Stimulated activated CD8-positive, alpha-beta memory T cell treated with anti-CD3 and anti-CD28 coated beads, Interleukin-15, amount 100 ng/mL, for 1 hour (primary cell): Measurements from ENCODE around the gene PCCA.
A peak's percentile ranks its signal among the peaks of the same experiment; 100 is the strongest.
"Not testable (repeated sequence)": the region's sequence is repeated elsewhere in the genome, so short reads cannot be mapped to it uniquely, and the experiment has no call there.

ENCODE experiments used
- DNase-seq: peaks from one replicate; pipeline ENCODE4 v3.0.0-alpha.2; 2020; ENCODE audit warnings: low read depth

PCCA gene

GRCh38 chr13:100362371-100362770 lies 273.5 kb downstream of the PCCA start:
- DNase-seq, result no peak

DNA sequence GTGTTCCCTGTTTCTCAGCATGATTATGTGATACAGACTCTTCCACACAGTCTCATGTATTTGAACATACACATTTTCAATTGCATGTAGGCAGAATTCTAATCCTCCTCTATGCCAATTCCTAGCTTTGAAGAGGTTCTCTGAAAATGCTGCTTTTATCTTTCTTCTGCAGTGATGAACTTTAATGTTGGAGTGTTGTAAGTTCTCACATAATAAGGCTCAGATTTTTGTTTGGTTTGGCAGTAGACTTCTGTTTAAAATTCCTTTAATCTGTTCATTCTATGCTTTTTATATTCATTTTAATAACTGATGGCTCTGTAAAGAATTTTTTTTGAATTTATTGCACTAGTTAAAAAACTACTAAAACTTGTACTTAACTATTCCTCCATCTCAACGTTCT lies 273.9 kb downstream of the PCCA start:
- no peak for DNase-seq

- no peak for DNase-seq
These were observed 274.4 kb downstream of the PCCA start for GRCh38 chr13:100363285-100363711.

DNA sequence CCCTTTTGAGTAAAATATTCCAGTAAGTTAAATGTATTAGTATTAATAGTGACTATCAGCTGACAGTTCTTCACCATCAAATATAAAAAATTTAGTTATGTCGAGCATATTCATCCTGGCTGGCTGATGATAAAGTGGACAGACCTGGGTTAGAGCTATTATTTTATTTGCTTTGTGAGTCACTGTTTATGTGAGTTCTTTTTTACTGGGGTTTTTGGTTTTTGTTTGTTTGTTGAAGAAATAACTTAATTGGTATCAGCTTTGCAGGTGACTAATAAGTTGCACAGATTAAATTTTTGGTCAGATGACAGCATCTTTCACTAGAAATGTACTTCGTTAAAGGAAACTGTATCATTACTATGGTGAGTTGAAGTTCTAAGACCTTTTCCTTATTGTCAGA lies 275.0 kb downstream of the PCCA start:
- DNase-seq, result no peak

DNA sequence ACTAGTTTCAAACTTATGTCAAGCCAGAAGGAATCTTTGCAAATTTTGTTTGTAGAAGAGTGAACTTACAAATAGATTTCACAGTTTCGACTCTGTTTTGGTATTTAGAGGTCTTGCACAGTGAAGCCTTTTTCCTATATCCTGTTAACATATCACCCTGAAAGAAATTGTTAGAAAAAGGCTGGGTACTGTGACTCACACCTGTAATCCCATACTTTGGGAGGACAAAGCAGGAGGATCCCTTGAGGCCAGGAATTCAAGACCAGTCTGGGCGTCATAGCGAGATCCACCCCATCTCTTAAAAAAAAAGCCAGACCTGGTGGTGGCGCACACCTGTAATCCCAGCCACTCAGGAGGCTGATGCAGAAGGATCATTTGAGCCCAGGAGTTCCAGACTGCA lies 275.7 kb downstream of the PCCA start:
- DNase-seq, result no peak

DNA sequence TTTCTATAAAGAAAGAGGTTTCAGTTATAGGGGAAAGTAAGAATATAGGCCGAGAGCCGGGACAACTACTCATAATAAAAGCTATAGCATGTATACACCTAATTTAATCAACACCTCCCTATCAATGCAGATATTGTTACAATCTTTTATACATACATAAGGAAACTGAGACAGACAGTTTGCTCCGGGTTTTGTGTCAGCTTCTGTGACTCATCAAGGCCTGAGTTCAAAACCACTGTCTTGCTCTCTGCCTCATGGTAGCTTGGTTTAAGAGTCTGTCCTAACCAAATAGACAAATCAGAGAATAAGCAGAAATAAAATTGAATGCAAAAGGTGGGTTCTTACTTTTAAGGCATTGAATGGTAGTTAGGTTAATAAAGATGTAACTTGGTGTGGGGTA lies 276.8 kb downstream of the PCCA start:
- no peak for DNase-seq

DNA sequence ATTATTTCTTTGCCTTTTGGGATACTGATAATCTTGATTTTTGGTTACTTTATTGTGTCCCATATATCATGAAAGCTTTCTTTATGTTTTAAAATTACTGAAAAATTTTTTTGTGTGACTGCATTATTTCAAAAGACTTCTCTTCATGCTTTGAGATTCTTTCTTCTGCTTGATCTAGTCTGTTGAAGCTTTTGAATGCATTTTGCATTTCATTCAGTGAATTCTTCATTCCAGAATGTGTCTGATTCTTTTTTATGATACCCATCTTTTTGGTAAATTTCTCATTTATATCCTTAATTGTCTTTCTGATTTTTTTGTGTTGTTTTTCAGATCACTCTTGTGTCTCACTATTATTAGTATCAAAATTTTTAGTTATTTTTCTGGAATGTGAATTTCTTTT lies 289.6 kb downstream of the PCCA start:
- no peak for DNase-seq

GRCh38 chr13:100381595-100382224 lies 292.8 kb downstream of the PCCA start:
- DNase-seq, result no peak

GRCh38 chr13:100382785-100383184 lies 293.9 kb downstream of the PCCA start:
- DNase-seq, result no peak

DNA sequence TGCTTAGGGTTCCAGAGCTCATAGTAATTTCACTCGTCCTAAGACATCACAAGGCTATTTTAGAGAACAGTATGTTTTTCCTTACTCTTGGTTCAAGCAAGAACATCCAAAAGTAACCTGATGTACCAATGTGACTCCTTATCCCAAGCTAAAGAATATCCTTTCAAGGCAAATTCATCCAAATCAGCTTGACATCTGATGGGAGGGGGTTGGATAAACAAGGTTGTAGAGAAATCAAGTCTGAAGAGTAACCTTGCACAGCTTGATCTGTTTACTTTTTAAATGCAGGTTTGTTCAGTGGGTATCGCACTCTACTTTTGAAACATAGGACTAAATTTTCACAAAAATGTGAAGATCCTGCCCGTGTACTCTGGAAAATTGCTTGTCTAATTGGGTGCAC lies 298.5 kb downstream of the PCCA start:
- no peak for DNase-seq

DNA sequence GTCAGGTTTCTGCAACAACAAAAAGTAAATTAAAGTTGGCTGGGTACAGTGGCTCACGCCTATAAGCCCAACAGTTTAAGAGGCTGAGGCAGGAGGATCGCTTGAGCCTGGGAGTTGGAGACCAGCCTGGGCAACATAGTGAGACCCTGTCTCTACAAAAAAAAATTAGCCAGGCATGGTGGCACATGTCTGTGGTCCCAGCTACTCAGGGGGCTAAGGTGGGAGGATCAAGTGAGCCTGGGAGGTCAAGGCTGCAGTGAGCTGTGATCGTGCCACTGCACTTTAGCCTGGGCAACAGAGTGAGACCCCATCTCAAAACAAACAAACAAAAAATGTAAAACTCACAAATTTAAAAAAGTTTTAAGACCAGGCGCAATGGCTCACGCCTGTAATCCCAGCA lies 299.3 kb downstream of the PCCA start:
- DNase-seq, result not testable (repeated sequence)

DNA sequence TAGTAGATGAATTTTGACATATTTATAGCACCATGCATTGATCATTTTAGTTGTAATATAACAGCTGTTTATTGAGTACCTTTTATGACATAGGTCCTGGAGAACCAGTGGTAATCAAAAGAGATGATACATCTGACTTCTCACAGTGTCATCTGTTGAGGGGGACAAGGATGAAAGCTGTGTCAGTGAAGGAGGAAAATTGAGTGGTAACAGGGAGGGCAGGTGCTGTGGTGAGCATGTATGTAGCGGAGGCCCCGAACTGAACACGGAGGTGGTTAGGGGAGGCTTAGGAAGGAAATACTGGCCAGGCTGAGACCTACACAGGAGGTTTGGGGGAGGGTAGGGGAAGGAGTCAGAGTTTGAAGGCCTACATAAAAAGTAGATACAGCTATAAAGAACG lies 300.0 kb downstream of the PCCA start:
- no peak for DNase-seq

DNA sequence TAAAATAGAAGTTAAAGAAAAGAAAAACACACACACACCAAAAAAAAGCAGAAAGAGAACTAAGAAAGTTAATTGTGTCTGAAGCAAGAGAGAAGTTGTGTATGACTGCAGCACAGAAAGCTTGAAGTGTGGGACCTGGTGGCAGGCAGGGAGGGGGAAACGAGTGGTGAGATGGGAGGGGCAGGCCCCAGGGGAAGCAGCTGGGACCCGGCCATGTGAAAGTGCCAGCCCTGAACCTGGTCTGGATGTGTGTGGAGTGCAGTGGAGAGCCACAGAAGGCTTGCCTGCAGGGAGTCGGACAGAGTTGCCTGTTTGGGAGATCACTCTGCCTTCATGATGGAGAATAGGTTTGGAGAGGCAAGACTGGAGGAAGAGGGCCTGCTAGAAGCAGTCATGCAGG lies 300.7 kb downstream of the PCCA start:
- no peak for DNase-seq

- DNase-seq, result peak; percentile 10
These were observed 304.1 kb downstream of the PCCA start for GRCh38 chr13:100392709-100393630.

DNA sequence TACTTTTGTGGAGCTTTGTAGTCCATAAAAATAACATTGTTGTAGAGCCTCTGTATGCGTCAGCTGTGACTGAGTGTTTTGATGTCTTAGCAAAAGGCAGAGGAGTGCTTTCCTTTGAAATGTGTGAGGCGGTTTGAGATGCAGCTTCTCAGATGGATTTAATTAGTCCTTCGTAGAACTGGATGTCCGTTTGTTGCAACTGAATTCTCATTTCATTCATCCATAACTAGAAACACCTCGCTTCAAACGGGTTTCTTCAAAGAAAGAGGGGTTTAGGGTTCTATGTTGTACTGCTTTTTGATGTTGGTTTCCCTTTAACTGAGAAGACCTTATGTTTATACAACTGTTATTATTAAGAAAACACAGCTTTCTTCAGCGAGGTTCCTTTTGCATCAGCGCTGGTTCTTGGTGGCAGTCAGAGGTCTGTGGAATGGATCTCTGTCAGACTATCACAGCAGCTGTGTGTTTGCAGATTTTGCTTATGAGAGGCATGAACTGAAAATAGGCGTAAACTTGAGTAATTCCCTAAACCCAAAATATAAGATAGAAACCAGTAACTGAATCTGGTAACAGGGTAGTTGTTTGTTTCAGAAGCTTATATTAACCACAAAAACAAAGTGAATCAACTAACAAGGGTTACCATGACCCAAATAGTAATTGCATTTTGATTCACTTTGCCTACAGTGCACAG lies 305.3 kb downstream of the PCCA start:
- DNase-seq, result no peak

DNA sequence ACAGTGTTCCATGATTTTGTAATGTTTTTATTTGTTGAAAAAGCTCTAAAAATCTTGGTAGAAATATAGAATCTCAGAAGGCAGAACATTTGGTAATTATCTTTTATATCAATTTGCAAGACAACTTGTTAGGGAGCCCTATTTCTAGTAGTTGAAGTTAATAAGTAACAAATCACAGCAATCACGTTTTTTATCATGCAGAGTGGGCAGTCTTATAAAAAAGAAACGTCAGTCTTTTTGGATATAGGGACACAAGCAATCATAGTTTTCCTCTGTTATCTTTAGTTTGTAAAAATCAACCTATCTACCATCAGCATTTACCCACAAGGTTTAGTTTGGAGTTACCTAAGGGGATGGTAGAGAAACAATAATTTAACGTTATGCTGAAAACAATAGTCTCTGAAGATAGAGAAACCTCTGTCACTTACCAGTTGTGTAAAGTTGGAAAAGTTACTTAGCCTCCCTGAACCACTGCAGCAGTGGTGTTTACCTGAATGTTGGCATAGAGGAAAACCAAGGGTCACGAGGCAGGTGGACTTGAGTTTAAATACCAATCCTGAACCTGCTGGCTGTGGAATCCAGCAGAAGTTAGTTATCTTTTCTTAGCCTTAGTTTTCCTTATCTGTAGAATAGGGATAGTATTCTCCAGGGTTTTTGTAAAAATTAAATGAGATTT lies 306.9 kb downstream of the PCCA start:
- no peak for DNase-seq

- DNase-seq, result no peak
These were observed 307.9 kb downstream of the PCCA start for GRCh38 chr13:100396776-100397175.

DNA sequence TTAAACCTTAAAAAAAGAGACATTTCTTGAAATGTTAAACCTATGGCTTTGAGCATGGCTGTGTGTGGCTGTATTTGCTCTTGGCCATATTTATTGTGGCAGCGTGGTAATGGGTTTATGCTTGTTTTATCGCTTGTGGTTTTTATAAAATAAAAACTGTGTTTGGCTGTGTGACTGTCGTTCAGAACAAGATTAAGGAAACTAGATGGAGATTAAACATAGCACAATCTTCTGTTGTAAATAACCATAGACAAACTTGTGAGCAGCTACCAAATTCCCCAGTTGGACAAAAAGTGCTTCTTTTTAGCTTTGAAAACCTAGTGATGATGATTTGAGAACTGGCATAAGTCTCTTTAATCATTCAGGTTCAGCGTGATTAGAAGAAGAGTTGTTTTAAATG lies 308.7 kb downstream of the PCCA start:
- no peak for DNase-seq

DNA sequence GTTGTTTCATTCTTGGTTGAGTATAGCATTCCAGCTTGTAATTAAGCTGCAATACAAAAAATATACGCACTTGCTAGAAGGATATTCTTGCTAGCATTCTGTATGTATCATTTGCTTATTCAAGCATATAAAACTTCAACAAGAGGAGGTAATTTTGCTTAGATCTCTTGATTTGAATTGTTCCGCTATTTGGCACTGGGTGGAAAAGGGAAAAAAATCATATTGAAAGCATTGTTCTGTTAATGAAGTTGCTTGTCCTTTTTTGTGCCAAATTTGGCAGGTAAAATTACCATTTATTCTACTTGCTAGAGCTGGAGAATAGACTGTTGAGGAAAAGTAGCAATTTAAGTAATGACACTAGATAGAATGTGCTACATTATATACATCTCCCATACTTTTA lies 309.5 kb downstream of the PCCA start:
- DNase-seq, result no peak

DNA sequence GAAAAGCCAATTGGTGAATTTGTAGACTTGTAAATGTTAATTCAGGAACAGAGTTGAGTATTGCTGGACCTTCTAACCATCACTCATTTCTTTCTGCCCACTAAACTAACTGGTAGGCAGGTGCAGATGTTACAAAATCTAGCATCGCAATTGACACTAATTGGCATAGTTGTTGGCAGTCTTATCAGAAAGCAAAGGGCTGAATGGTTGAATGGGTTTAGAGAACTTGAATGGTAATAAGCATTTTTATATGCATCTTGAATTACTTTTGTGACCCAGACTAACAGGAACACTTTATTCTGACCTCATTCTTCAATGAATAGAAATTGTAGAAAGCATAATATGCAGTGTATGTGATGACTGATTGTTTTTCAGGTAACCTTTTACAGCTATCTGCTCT lies 310.6 kb downstream of the PCCA start:
- no peak for DNase-seq

DNA sequence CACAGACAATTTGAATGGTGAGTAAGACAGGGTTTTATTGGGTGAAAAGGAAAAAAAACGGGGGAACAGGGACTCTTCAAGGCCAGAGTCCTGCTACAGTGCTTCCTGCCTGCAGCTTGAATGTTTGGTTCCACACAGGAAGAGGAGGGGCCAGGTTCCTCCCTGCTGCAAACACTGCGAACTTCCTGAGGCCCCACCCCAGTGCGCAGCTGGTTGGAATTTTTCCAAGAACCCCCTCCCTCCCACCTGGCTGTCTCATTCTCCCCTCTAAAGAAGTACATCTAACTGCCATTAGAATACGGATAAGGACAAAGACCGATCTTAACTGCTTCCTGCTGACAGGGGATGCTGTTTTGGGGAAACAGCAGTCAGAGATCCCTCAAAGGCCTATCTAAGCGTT lies 314.8 kb downstream of the PCCA start:
- DNase-seq, result no peak

GRCh38 chr13:100409132-100409531 lies 320.2 kb downstream of the PCCA start:
- no peak for DNase-seq
